HepG2 (cell line): ENCODE data around the gene PELI1. TPM values are rescaled to one million over a fixed set of nuclear protein-coding genes. Genes with fewer than 3 reads are reported as not detected.

Experiments used
- ATAC-seq: fragments of 200-7000 bp; cut with Tn5 transposase; 3 replicates; pipeline ENCODE4 v1.9.1; 2020; ENCODE audit warnings: mild to moderate bottlenecking, moderate library complexity
- BruUV-seq: library from RNA; stranded (reverse); fragments of 400-500 nt; replicated peaks from 2 replicates; lab custom pipeline; 2021; lab: Mats Ljungman, UMichigan
- CTCF ChIA-PET: fragments of 300-600 bp; formaldehyde crosslinking; extraction: SDS; loops from one replicate; lab custom pipeline; 2021; ENCODE audit warnings: low total read pairs, inconsistent platforms, low intra/inter-chr PET ratio; lab: Yijun Ruan, JAX
- POLR2A ChIA-PET: fragments of 350-600 bp; sonication (Branson Sonifier 250); formaldehyde crosslinking; loops from one replicate; lab custom pipeline; 2020; ENCODE audit warnings: antibody characterized with exemption, inconsistent platforms; lab: Yijun Ruan, JAX
- DNase-seq: peaks from one replicate; pipeline ENCODE4 v3.0.0-alpha.2; 2015; ENCODE audit warnings: low spot score
- FAIRE-seq: peaks from 3 replicates; lab custom pipeline; 2011; peaks lifted over from hg19 to GRCh38; lab: Jason Lieb, UNC
- H2AFZ ChIP-seq: one replicate; pipeline ENCODE4 v1.6.1; 2011; ENCODE audit warnings: low read length, inconsistent platforms
- H3K27ac ChIP-seq: fragments of 300-600 bp; 3 replicates; pipeline ENCODE4 v1.8.0; 2011; ENCODE audit warnings: mixed run types, mild to moderate bottlenecking, mixed read lengths, low read length, inconsistent platforms; ENCODE audit not compliant: insufficient read depth; ENCODE audit errors: extremely low read length
- H3K27me3 ChIP-seq, 2 experiments: fragments of 200-600 bp in 1 of 2; 2 replicates in 1 of 2; 3 replicates in 1 of 2; pipeline versions ENCODE4 v1.6.0 to v1.8.0; 2011; ENCODE audit warnings: low read length in 2 of 2, mild to moderate bottlenecking in 2 of 2, moderate library complexity in 2 of 2, inconsistent platforms in 1 of 2; ENCODE audit not compliant: insufficient read depth in 2 of 2, control insufficient read depth in 1 of 2
- H3K36me3 ChIP-seq, 2 experiments: fragments of 200-600 bp in 1 of 2; replicated peaks in 1 of 2; 2 replicates in 1 of 2; 3 replicates in 1 of 2; pipeline versions ENCODE4 v1.5.1 to v1.8.0; 2011; ENCODE audit warnings: low read length in 2 of 2, inconsistent platforms in 1 of 2; ENCODE audit not compliant: insufficient read depth in 2 of 2, control insufficient read depth in 1 of 2
- H3K4me1 ChIP-seq: 2 replicates; pipeline ENCODE4 v1.5.1; 2012; ENCODE audit warnings: low read length, inconsistent platforms; ENCODE audit not compliant: insufficient read depth
- H3K4me2 ChIP-seq: 2 replicates; pipeline ENCODE4 v1.6.0; 2011; ENCODE audit warnings: low read depth, low read length, inconsistent platforms
- H3K4me3 ChIP-seq, 3 experiments: fragments of 200-600 bp in 1 of 3; sonication (generic), shearing (Covaris generic) in 1 of 3; replicated peaks in 1 of 3; 2 replicates each; pipeline ENCODE4 v1.5.1; 2011 to 2016; ENCODE audit warnings: low read length in 3 of 3, inconsistent platforms in 2 of 3, low read depth in 2 of 3, mild to moderate bottlenecking in 2 of 3, control low read depth in 1 of 3, mixed read lengths in 1 of 3; ENCODE audit not compliant: insufficient read depth in 1 of 3
- H3K79me2 ChIP-seq: one replicate; pipeline ENCODE4 v1.6.1; 2011; ENCODE audit warnings: low read length, inconsistent platforms; ENCODE audit not compliant: insufficient read depth
- H3K9ac ChIP-seq: 2 replicates; pipeline ENCODE4 v1.6.0; 2011; ENCODE audit warnings: mild to moderate bottlenecking, low read depth, low read length, inconsistent platforms; ENCODE audit not compliant: insufficient read depth
- H3K9me3 ChIP-seq: 2 replicates; pipeline ENCODE4 v1.5.1; 2012; ENCODE audit warnings: mild to moderate bottlenecking, low read length
- H4K20me1 ChIP-seq: 2 replicates; pipeline ENCODE4 v1.6.0; 2011; ENCODE audit warnings: inconsistent platforms, mild to moderate bottlenecking, low read length, moderate library complexity; ENCODE audit not compliant: insufficient read depth
- ATRX ChIP-seq: sonication (generic); formaldehyde crosslinking; IDR thresholded peaks from 2 replicates; pipeline ENCODE4 v1.4.0; 2020; ENCODE audit warnings: missing genetic modification reagents, borderline replicate concordance
- GTF3A ChIP-seq: sonication (generic); formaldehyde crosslinking; conservative IDR thresholded peaks from 2 replicates; pipeline ENCODE4 v1.4.0; 2020; ENCODE audit warnings: mild to moderate bottlenecking, missing genetic modification reagents
- NRL ChIP-seq: sonication (generic); formaldehyde crosslinking; IDR thresholded peaks from 2 replicates; pipeline ENCODE4 v1.5.0; 2020; ENCODE audit warnings: missing genetic modification reagents, mild to moderate bottlenecking, moderate library complexity, borderline replicate concordance
- SPEN ChIP-seq: sonication (generic); formaldehyde crosslinking; IDR thresholded peaks from 2 replicates; pipeline ENCODE4 v1.5.1; 2020; ENCODE audit warnings: low read depth, mild to moderate bottlenecking, missing genetic modification reagents
- ZNF326 ChIP-seq: sonication (generic); formaldehyde crosslinking; IDR thresholded peaks from 2 replicates; pipeline ENCODE4 v1.4.0; 2020; ENCODE audit warnings: missing genetic modification reagents, borderline replicate concordance
- ZNF496 ChIP-seq: sonication (generic); formaldehyde crosslinking; IDR thresholded peaks from 2 replicates; pipeline ENCODE4 v1.8.1; 2023; ENCODE audit warnings: mild to moderate bottlenecking, moderate library complexity, missing genetic modification reagents; ENCODE audit not compliant: insufficient replicate concordance
- ZNF615 ChIP-seq: sonication (generic); formaldehyde crosslinking; IDR thresholded peaks from 2 replicates; pipeline ENCODE4 v1.5.0; 2020; ENCODE audit warnings: mild to moderate bottlenecking, missing genetic modification reagents, borderline replicate concordance
- ZNF678 ChIP-seq: sonication (generic); formaldehyde crosslinking; IDR thresholded peaks from 2 replicates; pipeline ENCODE4 v1.4.0; 2020; ENCODE audit warnings: mild to moderate bottlenecking, missing genetic modification reagents
- ZNF83 ChIP-seq: sonication (generic); formaldehyde crosslinking; IDR thresholded peaks from 2 replicates; pipeline ENCODE4 v1.4.0; 2020; ENCODE audit warnings: missing genetic modification reagents, mild to moderate bottlenecking, borderline replicate concordance
- WGBS: methylation state at CpG from one replicate; pipeline ENCODE4 v1.1.6; 2017; ENCODE audit warnings: low lambda C conversion rate; 5-methylcytosine and 5-hydroxymethylcytosine counted together
- in situ Hi-C: cut with HindIII; loops from 2 replicates; pipeline ENCODE4 v1.10.0; 2017; ENCODE audit warnings: low pct_unique_long_range_greater_than_20kb; ENCODE audit not compliant: extremely low pct_ligation_motif_present
- intact Hi-C: fragments of 100-400 bp; cut with micrococcal nuclease; formaldehyde crosslinking; loops from one replicate; pipeline ENCODE4 v1.10.0; 2022; ENCODE audit not compliant: unreplicated experiment
- polyA plus RNA-seq, 8 experiments: library from polyadenylated mRNA; depleted of rRNA in 3 of 8; stranded (reverse) in 7 of 8; unstranded in 1 of 8; fragments of >200 nt; fragmentation: Illumina TruSeq in 4 of 8; extraction: Trizol in 4 of 8; gene quantifications; 2 replicates each; pipeline versions ENCODE4 v1.2.1 to v1.2.3, GENCODE V29; 2011 to 2016; ENCODE audit warnings: low read depth in 4 of 8, missing spikeins in 1 of 8, mixed read lengths in 1 of 8; ENCODE audit not compliant: insufficient read depth in 1 of 8
- total RNA-seq, 5 experiments: library from RNA; depleted of rRNA; stranded (reverse); fragments of >200 nt; fragmentation: Illumina TruSeq; extraction: Trizol; gene quantifications; 2 replicates each; pipeline ENCODE4 v1.2.3, GENCODE V29; 2016; ENCODE audit warnings: low read depth in 1 of 5
- TF ChIP-seq, protein P1 (sequence below): fragments of 450-650 bp; IDR thresholded peaks from 2 replicates; pipeline ENCODE4 v1.6.1; 2017
- TF ChIP-seq, protein P2 (sequence below): sonication (generic); formaldehyde crosslinking; IDR thresholded peaks from 2 replicates; pipeline ENCODE4 v1.5.1; 2020; ENCODE audit warnings: mild to moderate bottlenecking, missing genetic modification reagents
- TF ChIP-seq, protein P3 (sequence below): sonication (generic); formaldehyde crosslinking; IDR thresholded peaks from 2 replicates; pipeline ENCODE4 v1.4.0; 2020; ENCODE audit warnings: missing genetic modification reagents, borderline replicate concordance

The PELI1 gene
- total and polyA plus RNA-seq, 2 of the 13 experiments (the other 11 are each of a cell fraction or from before 2014, with no cell fraction given), result 12.5 to 16.2 TPM

DNA sequence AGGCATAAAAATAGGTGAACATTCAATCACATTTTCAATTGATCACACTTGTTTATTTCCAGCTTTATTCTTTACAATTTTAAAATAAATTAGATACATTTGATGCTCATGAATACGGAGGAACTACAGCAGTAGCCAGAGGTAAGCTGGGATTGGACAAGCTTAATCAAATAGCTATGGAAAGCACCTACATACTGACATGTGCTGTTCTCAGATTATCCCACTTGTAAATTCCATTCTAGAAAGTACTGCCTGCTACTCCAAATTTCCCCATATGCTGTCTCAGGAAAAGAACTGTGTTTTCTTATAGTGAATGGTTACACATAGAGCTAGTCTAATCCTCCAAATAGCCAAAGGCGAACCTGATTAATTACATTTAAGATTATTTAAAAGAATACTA is 24.2 kb downstream of the PELI1 start:
- H3K9ac ChIP-seq, result no peak overlapping the region
- H3K4me2 ChIP-seq, result no peak overlapping the region

More for the DNA sequence above, 24.2 kb downstream of the PELI1 start:
- H3K36me3 ChIP-seq, result no peaks in the 10 kb centered on the region
- H3K9me3 ChIP-seq, result no peaks in the 10 kb centered on the region
- no TSS peak for BruUV-seq
- in situ Hi-C loops, result no loop called here
- POLR2A ChIA-PET, result no interaction called here
- DNase-seq, result no peak
- H3K4me3 ChIP-seq, result no peak overlapping the region
- peaks cover 78% of the 10 kb centered on the region for H3K79me2 ChIP-seq
- H3K27me3 ChIP-seq, result no peaks in the 10 kb centered on the region
- no peak for TF ChIP-seq NRL (CRISPR knock-in tag)
- no peak for TF ChIP-seq ZNF496 (CRISPR knock-in tag)
- TF ChIP-seq ZNF678 (CRISPR knock-in tag), result no peak
- no peak for TF ChIP-seq SPEN (CRISPR knock-in tag)
- TF ChIP-seq ATRX, result no peak
- no peak for TF ChIP-seq ZNF326 (CRISPR knock-in tag)
- TF ChIP-seq, protein P1, sequence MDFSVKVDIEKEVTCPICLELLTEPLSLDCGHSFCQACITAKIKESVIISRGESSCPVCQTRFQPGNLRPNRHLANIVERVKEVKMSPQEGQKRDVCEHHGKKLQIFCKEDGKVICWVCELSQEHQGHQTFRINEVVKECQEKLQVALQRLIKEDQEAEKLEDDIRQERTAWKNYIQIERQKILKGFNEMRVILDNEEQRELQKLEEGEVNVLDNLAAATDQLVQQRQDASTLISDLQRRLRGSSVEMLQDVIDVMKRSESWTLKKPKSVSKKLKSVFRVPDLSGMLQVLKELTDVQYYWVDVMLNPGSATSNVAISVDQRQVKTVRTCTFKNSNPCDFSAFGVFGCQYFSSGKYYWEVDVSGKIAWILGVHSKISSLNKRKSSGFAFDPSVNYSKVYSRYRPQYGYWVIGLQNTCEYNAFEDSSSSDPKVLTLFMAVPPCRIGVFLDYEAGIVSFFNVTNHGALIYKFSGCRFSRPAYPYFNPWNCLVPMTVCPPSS, result no peak
- no peak for TF ChIP-seq ZNF83 (CRISPR knock-in tag)
- no peak for TF ChIP-seq GTF3A
- TF ChIP-seq, protein P2, sequence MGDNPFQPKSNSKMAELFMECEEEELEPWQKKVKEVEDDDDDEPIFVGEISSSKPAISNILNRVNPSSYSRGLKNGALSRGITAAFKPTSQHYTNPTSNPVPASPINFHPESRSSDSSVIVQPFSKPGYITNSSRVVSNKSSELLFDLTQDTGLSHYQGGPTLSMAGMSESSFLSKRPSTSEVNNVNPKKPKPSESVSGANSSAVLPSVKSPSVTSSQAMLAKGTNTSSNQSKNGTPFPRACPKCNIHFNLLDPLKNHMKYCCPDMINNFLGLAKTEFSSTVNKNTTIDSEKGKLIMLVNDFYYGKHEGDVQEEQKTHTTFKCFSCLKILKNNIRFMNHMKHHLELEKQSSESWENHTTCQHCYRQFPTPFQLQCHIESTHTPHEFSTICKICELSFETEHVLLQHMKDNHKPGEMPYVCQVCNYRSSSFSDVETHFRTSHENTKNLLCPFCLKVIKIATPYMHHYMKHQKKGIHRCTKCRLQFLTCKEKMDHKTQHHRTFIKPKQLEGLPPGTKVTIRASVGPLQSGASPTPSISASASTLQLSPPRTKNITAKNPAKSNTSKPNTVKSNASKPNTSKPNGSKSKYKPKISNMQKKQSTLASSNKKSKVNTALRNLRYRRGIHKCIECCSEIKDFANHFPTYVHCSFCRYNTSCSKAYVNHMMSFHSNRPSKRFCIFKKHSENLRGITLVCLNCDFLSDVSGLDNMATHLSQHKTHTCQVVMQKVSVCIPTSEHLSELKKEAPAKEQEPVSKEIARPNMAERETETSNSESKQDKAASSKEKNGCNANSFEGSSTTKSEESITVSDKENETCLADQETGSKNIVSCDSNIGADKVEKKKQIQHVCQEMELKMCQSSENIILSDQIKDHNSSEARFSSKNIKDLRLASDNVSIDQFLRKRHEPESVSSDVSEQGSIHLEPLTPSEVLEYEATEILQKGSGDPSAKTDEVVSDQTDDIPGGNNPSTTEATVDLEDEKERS (CRISPR knock-in tag), result no peak
- TF ChIP-seq, protein P3, sequence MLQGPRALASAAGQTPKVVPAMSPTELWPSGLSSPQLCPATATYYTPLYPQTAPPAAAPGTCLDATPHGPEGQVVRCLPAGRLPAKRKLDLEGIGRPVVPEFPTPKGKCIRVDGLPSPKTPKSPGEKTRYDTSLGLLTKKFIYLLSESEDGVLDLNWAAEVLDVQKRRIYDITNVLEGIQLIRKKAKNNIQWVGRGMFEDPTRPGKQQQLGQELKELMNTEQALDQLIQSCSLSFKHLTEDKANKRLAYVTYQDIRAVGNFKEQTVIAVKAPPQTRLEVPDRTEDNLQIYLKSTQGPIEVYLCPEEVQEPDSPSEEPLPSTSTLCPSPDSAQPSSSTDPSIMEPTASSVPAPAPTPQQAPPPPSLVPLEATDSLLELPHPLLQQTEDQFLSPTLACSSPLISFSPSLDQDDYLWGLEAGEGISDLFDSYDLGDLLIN (CRISPR knock-in tag), result no peak
- no peak for TF ChIP-seq ZNF615 (CRISPR knock-in tag)
- TF ChIP-seq, all 625 proteins: peak for 0
- no peak overlapping the region for H2AFZ ChIP-seq
- H4K20me1 ChIP-seq, result no peaks in the 10 kb centered on the region
- intact Hi-C loops, result no loop called here
- no peak overlapping the region for H3K27ac ChIP-seq
- peaks cover 46% of the 10 kb centered on the region for H3K4me1 ChIP-seq
- ATAC-seq (no peak), FAIRE-seq (no peak)
- 96% methylated on average over 2 of the region's 2 CpGs for WGBS
- CTCF ChIA-PET, result no interaction called here
